ENCODE data around the gene ARHGEF19. TPM values are rescaled to one million over a fixed set of nuclear protein-coding genes. Genes with fewer than 3 reads are reported as not detected.

Gene ARHGEF19
- total and polyA plus RNA-seq, 2 of the 13 experiments (the other 11 are each of a cell fraction or from before 2014, with no cell fraction given): 1.7 to 1.8 TPM

DNA sequence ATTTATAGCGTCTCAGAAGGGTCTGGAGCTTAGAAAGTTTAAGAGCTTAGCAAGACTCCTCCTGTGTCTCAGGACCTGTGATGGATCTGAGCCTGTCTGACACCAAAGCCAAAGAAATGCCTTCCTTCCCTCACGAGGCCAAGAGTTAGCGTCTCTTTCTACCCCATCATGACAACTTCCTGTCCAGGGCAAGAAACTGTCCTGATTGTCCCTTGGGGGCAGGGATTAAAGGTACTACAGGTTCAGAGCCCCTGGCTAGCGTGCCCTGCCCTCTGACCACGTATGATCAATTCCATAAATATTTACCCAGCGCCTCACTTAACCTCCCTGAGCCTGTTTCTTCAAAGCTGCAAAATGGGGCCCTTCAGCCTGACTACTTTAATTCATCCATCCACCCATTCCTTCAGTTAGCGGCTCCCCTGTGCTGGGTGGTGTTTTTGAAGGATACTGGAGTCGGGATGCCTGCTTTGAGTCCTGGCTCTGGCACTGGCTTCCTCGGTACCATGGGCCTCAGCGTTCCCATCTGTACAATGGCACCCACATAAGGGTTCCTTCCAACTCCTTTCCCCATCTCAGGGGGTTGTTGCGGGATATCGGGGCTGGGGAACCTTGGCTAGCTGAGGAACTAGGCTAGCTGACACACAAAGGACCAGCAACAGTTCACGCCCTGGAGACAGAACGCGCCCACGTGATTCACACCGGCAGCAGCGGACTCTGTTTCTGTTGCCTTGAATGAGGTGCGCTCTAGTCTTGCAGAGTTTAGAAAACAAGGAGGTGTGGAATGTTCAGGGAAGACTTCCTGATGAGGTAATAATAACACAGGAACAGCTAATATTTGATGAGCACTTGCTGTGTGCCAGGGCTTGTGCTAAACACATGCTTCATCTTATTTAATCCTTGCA, 33.6 kb downstream of the ARHGEF19 start:
- H3K4me3 ChIP-seq (replicated peaks in 1 of 3; ENCODE audit: insufficient read depth in 1 of 3, low read depth in 2 of 3, low read length in 3 of 3): peak overlapping the region in 2 of 3 experiments; percentile 31 to 52; a peak in 3 of 6 replicates
- DNase-seq (ENCODE audit: low spot score): peak; percentile 84
- no peaks in the 10 kb centered on the region for H4K20me1 ChIP-seq (ENCODE audit: insufficient read depth, low read length)
- ChIA-PET POLR2A (interaction anchor here (0.9 to 2.2 kb wide), 11 partner anchors 10 to 100 kb away, joined by 3 to 15 read pairs (median 4); no protein-coding TSS in a partner anchor), CTCF (ENCODE audit: low intra/inter-chr PET ratio, low total read pairs) (no interaction called here)
- in situ Hi-C loops (cut with HindIII; ENCODE audit: extremely low pct_ligation_motif_present, low pct_unique_long_range_greater_than_20kb): no loop called here
- FAIRE-seq: peak; percentile 60
- H3K27me3 ChIP-seq (ENCODE audit: control insufficient read depth in 1 of 2, insufficient read depth in 2 of 2, low read length in 2 of 2): peaks cover 0 to 1% of the 10 kb centered on the region in 2 experiments; a peak in 1 of 5 replicates
- intact Hi-C loops (cut with micrococcal nuclease; ENCODE audit: unreplicated experiment): loop anchor here (2.0 kb wide), 1 partner anchor 14 kb away; no protein-coding TSS in a partner anchor
- ATAC-seq: peak; percentile 58
- peak overlapping the region; percentile 66 for H3K4me2 ChIP-seq (ENCODE audit: low read depth, low read length)
- no peaks in the 10 kb centered on the region for H3K36me3 ChIP-seq (replicated peaks in 1 of 2; ENCODE audit: control insufficient read depth in 1 of 2, insufficient read depth in 2 of 2, low read length in 2 of 2)
- no peaks in the 10 kb centered on the region for H3K9me3 ChIP-seq (ENCODE audit: low read length)
- peak overlapping the region; percentile 43 for H3K9ac ChIP-seq (ENCODE audit: insufficient read depth, low read depth, low read length)
- BruUV-seq (replicated peaks): no TSS peak
- WGBS (ENCODE audit: low lambda C conversion rate): 3% methylated on average over 19 of the region's 19 CpGs
- peak overlapping the region; percentile 81 for H3K27ac ChIP-seq (ENCODE audit: extremely low read length, insufficient read depth, low read length)
- H2AFZ ChIP-seq (ENCODE audit: low read length): no peak overlapping the region
- no peaks in the 10 kb centered on the region for H3K79me2 ChIP-seq (ENCODE audit: insufficient read depth, low read length)
- peaks cover 99% of the 10 kb centered on the region for H3K4me1 ChIP-seq (ENCODE audit: insufficient read depth, low read length)
- TF ChIP-seq, protein P1, sequence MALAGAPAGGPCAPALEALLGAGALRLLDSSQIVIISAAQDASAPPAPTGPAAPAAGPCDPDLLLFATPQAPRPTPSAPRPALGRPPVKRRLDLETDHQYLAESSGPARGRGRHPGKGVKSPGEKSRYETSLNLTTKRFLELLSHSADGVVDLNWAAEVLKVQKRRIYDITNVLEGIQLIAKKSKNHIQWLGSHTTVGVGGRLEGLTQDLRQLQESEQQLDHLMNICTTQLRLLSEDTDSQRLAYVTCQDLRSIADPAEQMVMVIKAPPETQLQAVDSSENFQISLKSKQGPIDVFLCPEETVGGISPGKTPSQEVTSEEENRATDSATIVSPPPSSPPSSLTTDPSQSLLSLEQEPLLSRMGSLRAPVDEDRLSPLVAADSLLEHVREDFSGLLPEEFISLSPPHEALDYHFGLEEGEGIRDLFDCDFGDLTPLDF (CRISPR knock-in tag; IDR thresholded peaks at IDR 0.05): no peak
- TF ChIP-seq MTF1 (CRISPR knock-in tag; IDR thresholded peaks at IDR 0.05): no peak
- TF ChIP-seq ZKSCAN1 (IDR thresholded peaks at IDR 0.05; ENCODE audit: low read length): no peak
- TF ChIP-seq ZFP36L2 (CRISPR knock-in tag; IDR thresholded peaks at IDR 0.05): no peak
- TF ChIP-seq ZIK1 (CRISPR knock-in tag; IDR thresholded peaks at IDR 0.05; ENCODE audit: borderline replicate concordance, low read depth): no peak
- no peak for TF ChIP-seq ZNF260 (CRISPR knock-in tag; IDR thresholded peaks at IDR 0.05; ENCODE audit: borderline replicate concordance, low read depth)
- TF ChIP-seq CHD2 (IDR thresholded peaks at IDR 0.05; ENCODE audit: low read depth, low read length): no peak
- TF ChIP-seq, protein P2, sequence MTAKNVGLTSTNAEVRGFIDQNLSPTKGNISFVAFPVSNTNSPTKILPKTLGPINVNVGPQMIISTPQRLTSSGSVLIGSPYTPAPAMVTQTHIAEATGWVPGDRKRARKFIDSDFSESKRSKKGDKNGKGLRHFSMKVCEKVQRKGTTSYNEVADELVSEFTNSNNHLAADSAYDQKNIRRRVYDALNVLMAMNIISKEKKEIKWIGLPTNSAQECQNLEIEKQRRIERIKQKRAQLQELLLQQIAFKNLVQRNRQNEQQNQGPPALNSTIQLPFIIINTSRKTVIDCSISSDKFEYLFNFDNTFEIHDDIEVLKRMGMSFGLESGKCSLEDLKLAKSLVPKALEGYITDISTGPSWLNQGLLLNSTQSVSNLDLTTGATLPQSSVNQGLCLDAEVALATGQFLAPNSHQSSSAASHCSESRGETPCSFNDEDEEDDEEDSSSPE (CRISPR knock-in tag; IDR thresholded peaks at IDR 0.05): no peak
- TF ChIP-seq ZNF296 (CRISPR knock-in tag; conservative IDR thresholded peaks at IDR 0.05): peak; percentile 69; the same call in 1 of the 2 replicates
- TF ChIP-seq, protein P3, sequence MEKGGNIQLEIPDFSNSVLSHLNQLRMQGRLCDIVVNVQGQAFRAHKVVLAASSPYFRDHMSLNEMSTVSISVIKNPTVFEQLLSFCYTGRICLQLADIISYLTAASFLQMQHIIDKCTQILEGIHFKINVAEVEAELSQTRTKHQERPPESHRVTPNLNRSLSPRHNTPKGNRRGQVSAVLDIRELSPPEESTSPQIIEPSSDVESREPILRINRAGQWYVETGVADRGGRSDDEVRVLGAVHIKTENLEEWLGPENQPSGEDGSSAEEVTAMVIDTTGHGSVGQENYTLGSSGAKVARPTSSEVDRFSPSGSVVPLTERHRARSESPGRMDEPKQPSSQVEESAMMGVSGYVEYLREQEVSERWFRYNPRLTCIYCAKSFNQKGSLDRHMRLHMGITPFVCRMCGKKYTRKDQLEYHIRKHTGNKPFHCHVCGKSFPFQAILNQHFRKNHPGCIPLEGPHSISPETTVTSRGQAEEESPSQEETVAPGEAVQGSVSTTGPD (CRISPR knock-in tag; IDR thresholded peaks at IDR 0.05): no peak
- TF ChIP-seq XRCC5 (optimal IDR thresholded peaks at IDR 0.05; ENCODE audit: low read length): no peak
- TF ChIP-seq, protein P4, sequence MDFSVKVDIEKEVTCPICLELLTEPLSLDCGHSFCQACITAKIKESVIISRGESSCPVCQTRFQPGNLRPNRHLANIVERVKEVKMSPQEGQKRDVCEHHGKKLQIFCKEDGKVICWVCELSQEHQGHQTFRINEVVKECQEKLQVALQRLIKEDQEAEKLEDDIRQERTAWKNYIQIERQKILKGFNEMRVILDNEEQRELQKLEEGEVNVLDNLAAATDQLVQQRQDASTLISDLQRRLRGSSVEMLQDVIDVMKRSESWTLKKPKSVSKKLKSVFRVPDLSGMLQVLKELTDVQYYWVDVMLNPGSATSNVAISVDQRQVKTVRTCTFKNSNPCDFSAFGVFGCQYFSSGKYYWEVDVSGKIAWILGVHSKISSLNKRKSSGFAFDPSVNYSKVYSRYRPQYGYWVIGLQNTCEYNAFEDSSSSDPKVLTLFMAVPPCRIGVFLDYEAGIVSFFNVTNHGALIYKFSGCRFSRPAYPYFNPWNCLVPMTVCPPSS (IDR thresholded peaks at IDR 0.05): no peak
- TF ChIP-seq ZNF589 (CRISPR knock-in tag; conservative IDR thresholded peaks at IDR 0.05): no peak
- TF ChIP-seq ZFP36L1 (CRISPR knock-in tag; IDR thresholded peaks at IDR 0.05): no peak
- TF ChIP-seq KAT8 (CRISPR knock-in tag; IDR thresholded peaks at IDR 0.05): no peak; the same call in 1 of the 2 replicates
- TF ChIP-seq, protein P5, sequence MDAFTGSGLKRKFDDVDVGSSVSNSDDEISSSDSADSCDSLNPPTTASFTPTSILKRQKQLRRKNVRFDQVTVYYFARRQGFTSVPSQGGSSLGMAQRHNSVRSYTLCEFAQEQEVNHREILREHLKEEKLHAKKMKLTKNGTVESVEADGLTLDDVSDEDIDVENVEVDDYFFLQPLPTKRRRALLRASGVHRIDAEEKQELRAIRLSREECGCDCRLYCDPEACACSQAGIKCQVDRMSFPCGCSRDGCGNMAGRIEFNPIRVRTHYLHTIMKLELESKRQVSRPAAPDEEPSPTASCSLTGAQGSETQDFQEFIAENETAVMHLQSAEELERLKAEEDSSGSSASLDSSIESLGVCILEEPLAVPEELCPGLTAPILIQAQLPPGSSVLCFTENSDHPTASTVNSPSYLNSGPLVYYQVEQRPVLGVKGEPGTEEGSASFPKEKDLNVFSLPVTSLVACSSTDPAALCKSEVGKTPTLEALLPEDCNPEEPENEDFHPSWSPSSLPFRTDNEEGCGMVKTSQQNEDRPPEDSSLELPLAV (CRISPR knock-in tag; conservative IDR thresholded peaks at IDR 0.05; ENCODE audit: low read depth): no peak
- TF ChIP-seq FOXK1 (CRISPR knock-in tag; IDR thresholded peaks at IDR 0.05; ENCODE audit: borderline replicate concordance, low read depth): peak; percentile 29; the same call in 1 of the 2 replicates

All from HepG2 (cell line).